Epidermal melanocyte (primary cell): ENCODE results near the gene ADCY1.
"Not testable (repeated sequence)": the region's sequence is repeated elsewhere in the genome, so short reads cannot be mapped to it uniquely, and the experiment has no call there.

Experiments
- DNase-seq: peaks from one replicate; pipeline ENCODE4 v3.0.0; 2011; ENCODE audit warnings: low spot score; ENCODE audit not compliant: insufficient read length

Gene ADCY1

GRCh38 chr7:45709168-45710042 lies 135.2 kb downstream of the ADCY1 start:
- DNase-seq: peak; percentile 49

GRCh38 chr7:45710271-45711160 lies 136.3 kb downstream of the ADCY1 start:
- no peak for DNase-seq

GRCh38 chr7:45711161-45711490 lies 137.0 kb downstream of the ADCY1 start:
- DNase-seq: no peak

- DNase-seq: no peak
Observed at GRCh38 chr7:45712057-45712689, 138.0 kb downstream of the ADCY1 start.

GRCh38 chr7:45712872-45713668 lies 138.9 kb downstream of the ADCY1 start:
- DNase-seq: no peak

GRCh38 chr7:45713669-45714520 lies 139.7 kb downstream of the ADCY1 start:
- no peak for DNase-seq

GRCh38 chr7:45714521-45714820 lies 140.3 kb downstream of the ADCY1 start:
- no peak for DNase-seq

GRCh38 chr7:45715471-45716352 lies 141.5 kb downstream of the ADCY1 start:
- no peak for DNase-seq

GRCh38 chr7:45716380-45717203 lies 142.4 kb downstream of the ADCY1 start:
- DNase-seq: no peak

- DNase-seq: no peak
Observed at GRCh38 chr7:45717537-45718235, 143.5 kb downstream of the ADCY1 start.

GRCh38 chr7:45718464-45719330 lies 144.5 kb downstream of the ADCY1 start:
- DNase-seq: no peak

GRCh38 chr7:45720989-45721388 lies 146.8 kb downstream of the ADCY1 start:
- no peak for DNase-seq

GRCh38 chr7:45721686-45722598 lies 147.8 kb downstream of the ADCY1 start:
- DNase-seq: no peak

GRCh38 chr7:45725231-45725630 lies 151.1 kb downstream of the ADCY1 start:
- DNase-seq: not testable (repeated sequence)

- no peak for DNase-seq
Observed at GRCh38 chr7:45726883-45727282, 152.7 kb downstream of the ADCY1 start.
